ENCODE measurements around the gene UBE3A. TPM values are rescaled to one million over a fixed set of nuclear protein-coding genes. Genes with fewer than 3 reads are reported as not detected.
"Not testable (repeated sequence)": the region's sequence is repeated elsewhere in the genome, so short reads cannot be mapped to it uniquely, and the experiment has no call there.

The UBE3A gene
- total and polyA plus RNA-seq, 10 donors: 12.2 to 111 (median 96.4) TPM

- Histone ChIP-seq H3K36me3 (no peaks in the 10 kb centered on the region), H3K4me3 (no peak overlapping the region), H3K27me3 (replicated peaks in 1 of 7) (no peaks in the 10 kb centered on the region), H3K27ac (no peak overlapping the region), H3K9me3 (peaks cover 3 to 30% (median 12%) of the 10 kb centered on the region in 8 donors), H3K4me1 (no peaks in the 10 kb centered on the region)
- intact Hi-C loops (cut with DNase I; ENCODE audit: low total_unique reads): no loop called here
- TF ChIP-seq POLR2AphosphoS5 (IDR thresholded peaks at IDR 0.05) (no peak), POLR2A (IDR thresholded peaks at IDR 0.05) (no peak), CTCF (IDR thresholded peaks at IDR 0.05 in 8 of 11, conservative IDR thresholded peaks at IDR 0.05 in 3 of 11) (no peak)
- WGBS, 5 donors: 79 to 90% (median 87%) methylated on average over 3 of the region's 3 CpGs
- DNase-seq: no peak
Observed at GRCh38 chr15:25456196-25456595, 17.4 kb upstream of the UBE3A start.

- intact Hi-C loops (cut with DNase I; ENCODE audit: low total_unique reads): no loop called here
- H3K27me3 ChIP-seq (replicated peaks in 1 of 7): no peaks in the 10 kb centered on the region
- WGBS, 5 donors: 81 to 92% (median 89%) methylated on average over 3 of the region's 3 CpGs
Observed at GRCh38 chr15:25455226-25455625, 16.4 kb upstream of the UBE3A start.

GRCh38 chr15:25454771-25455170, 15.9 kb upstream of the UBE3A start:
- intact Hi-C loops (cut with DNase I; ENCODE audit: low total_unique reads): no loop called here
- no peak for DNase-seq
- 83 to 94% (median 89%) methylated on average over 2 of the region's 2 CpGs for WGBS, 5 donors
- TF ChIP-seq CTCF (IDR thresholded peaks at IDR 0.05 in 8 of 11, conservative IDR thresholded peaks at IDR 0.05 in 3 of 11): no peak
- no peak for TF ChIP-seq POLR2A (IDR thresholded peaks at IDR 0.05)
- no peak for TF ChIP-seq POLR2AphosphoS5 (IDR thresholded peaks at IDR 0.05)
- peaks cover 7 to 36% (median 25%) of the 10 kb centered on the region in 8 donors for H3K9me3 ChIP-seq
- H3K4me1 ChIP-seq: no peaks in the 10 kb centered on the region
- no peak overlapping the region for H3K4me3 ChIP-seq
- H3K27me3 ChIP-seq (replicated peaks in 1 of 7): no peaks in the 10 kb centered on the region
- H3K27ac ChIP-seq: no peak overlapping the region
- no peaks in the 10 kb centered on the region for H3K36me3 ChIP-seq

More at GRCh38 chr15:25455226-25455625, 16.4 kb upstream of the UBE3A start:
- peaks cover 7 to 33% (median 22%) of the 10 kb centered on the region in 8 donors for H3K9me3 ChIP-seq
- TF ChIP-seq POLR2A (IDR thresholded peaks at IDR 0.05) (no peak), CTCF (IDR thresholded peaks at IDR 0.05 in 8 of 11, conservative IDR thresholded peaks at IDR 0.05 in 3 of 11) (no peak), POLR2AphosphoS5 (IDR thresholded peaks at IDR 0.05) (no peak)
- no peaks in the 10 kb centered on the region for H3K4me1 ChIP-seq
- no peak overlapping the region for H3K4me3 ChIP-seq
- no peaks in the 10 kb centered on the region for H3K36me3 ChIP-seq
- DNase-seq: no peak
- H3K27ac ChIP-seq: no peak overlapping the region

- H3K27ac ChIP-seq; H3K4me1 ChIP-seq; H3K4me3 ChIP-seq; DNase-seq; H3K27me3 ChIP-seq (replicated peaks in 1 of 7); H3K36me3 ChIP-seq; intact Hi-C loops (cut with DNase I; ENCODE audit: low total_unique reads): not testable (repeated sequence)
- peaks cover 7 to 36% (median 26%) of the 10 kb centered on the region in 8 donors for H3K9me3 ChIP-seq
- 73 to 87% (median 82%) methylated on average over 5 of the region's 5 CpGs for WGBS, 5 donors
Observed at GRCh38 chr15:25453246-25453645, 14.4 kb upstream of the UBE3A start.

- no peaks in the 10 kb centered on the region for H3K36me3 ChIP-seq
- peaks cover 7 to 36% (median 26%) of the 10 kb centered on the region in 8 donors for H3K9me3 ChIP-seq
- H3K27ac ChIP-seq: no peak overlapping the region
- WGBS, 5 donors: 85 to 100% (median 91%) methylated on average over 1 of the region's 1 CpG
- no peaks in the 10 kb centered on the region for H3K27me3 ChIP-seq (replicated peaks in 1 of 7)
- TF ChIP-seq POLR2A (IDR thresholded peaks at IDR 0.05): no peak
- no peak for TF ChIP-seq CTCF (IDR thresholded peaks at IDR 0.05 in 8 of 11, conservative IDR thresholded peaks at IDR 0.05 in 3 of 11)
- TF ChIP-seq POLR2AphosphoS5 (IDR thresholded peaks at IDR 0.05): no peak
- no peaks in the 10 kb centered on the region for H3K4me1 ChIP-seq
- no peak overlapping the region for H3K4me3 ChIP-seq
- intact Hi-C loops (cut with DNase I; ENCODE audit: low total_unique reads): no loop called here
- DNase-seq: no peak
Observed at GRCh38 chr15:25451501-25451900, 12.7 kb upstream of the UBE3A start.
